ENCODE data around the gene CDK5RAP2.

GRCh38 chr9:120558454-120558853 is 21.5 kb downstream of the CDK5RAP2 start:
- TF ChIP-seq CTCF (optimal IDR thresholded peaks at IDR 0.05 in 1 of 3, IDR thresholded peaks at IDR 0.05 in 1 of 3, conservative IDR thresholded peaks at IDR 0.05 in 1 of 3; ENCODE audit: extremely low read depth in 1 of 3, insufficient read depth in 2 of 3, low read length in 3 of 3), result no peak
- TF ChIP-seq EZH2 (IDR thresholded peaks at IDR 0.05; ENCODE audit: low read length), result no peak
